Measurements from ENCODE around the gene CPED1. TPM values are rescaled to one million over a fixed set of nuclear protein-coding genes. Genes with fewer than 3 reads are reported as not detected.

The CPED1 gene
- total RNA-seq, 1 experiment from 2014 or later = 1.8 TPM

DNA sequence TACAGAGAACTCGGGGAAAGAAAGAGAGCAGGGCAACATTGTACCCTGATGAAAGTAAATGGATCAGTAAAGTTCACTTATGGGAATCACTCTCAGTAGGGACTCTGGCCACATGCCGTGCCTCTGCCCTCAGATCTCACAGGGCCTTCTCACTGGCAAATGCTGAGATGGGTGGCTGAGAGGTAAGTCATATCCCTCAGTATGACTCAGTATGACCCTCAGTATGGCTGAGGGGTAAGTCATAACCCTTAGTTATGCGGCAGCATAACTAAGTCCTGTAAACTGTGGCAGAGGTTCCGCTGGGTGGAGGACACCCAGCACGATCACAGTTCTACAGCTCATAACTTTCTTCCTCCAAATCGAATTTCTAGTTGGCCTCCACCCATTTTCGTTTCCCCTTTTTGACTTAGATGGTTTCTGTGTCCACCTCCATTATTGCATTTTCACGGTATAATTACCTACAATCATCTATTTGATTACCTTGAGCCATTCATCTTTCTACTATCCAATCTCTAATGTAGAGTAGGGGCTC lies 313.8 kb downstream of the CPED1 start:
- Histone ChIP-seq H3K79me2 (ENCODE audit: low read length) (no peaks in the 10 kb centered on the region), H3K9me2 (replicated peaks; ENCODE audit: low read length) (no peaks in the 10 kb centered on the region), H3F3A (ENCODE audit: low read length, unreplicated experiment) (no peaks in the 10 kb centered on the region), H4K20me1 (ENCODE audit: low read length) (no peaks in the 10 kb centered on the region), H3K27ac (ENCODE audit: low read length) (peak overlapping the region; percentile 61), H3K9ac (ENCODE audit: low read length) (no peak overlapping the region), H3K36me3 (ENCODE audit: low read depth, low read length) (no peaks in the 10 kb centered on the region), H3K4me1 (ENCODE audit: insufficient read depth, low read length) (peaks cover 37% of the 10 kb centered on the region), H3K4me3 (ENCODE audit: low read length) (no peak overlapping the region), H3K9me3 (ENCODE audit: low read length) (no peaks in the 10 kb centered on the region), H3K27me3 (ENCODE audit: low read length) (no peaks in the 10 kb centered on the region), H3K4me2 (ENCODE audit: low read length) (peak overlapping the region; percentile 8), H2AFZ (ENCODE audit: low read length) (peak overlapping the region; percentile 51)
- BruUV-seq (replicated peaks) = no TSS peak
- ChIA-PET CTCF (no interaction called here), POLR2A (ENCODE audit: unreplicated experiment) (interaction anchor here (0.6 kb wide), 1 partner anchor 68 kb away, joined by 3 read pairs; no protein-coding TSS in a partner anchor)
- peak; percentile 84 for DNase-seq
- intact Hi-C loops (cut with micrococcal nuclease) = no loop called here
- peak; percentile 89 for ATAC-seq
- TF ChIP-seq EZH2phosphoT487 (IDR thresholded peaks at IDR 0.05; ENCODE audit: borderline replicate concordance, low read length) = no peak
- TF ChIP-seq, protein P1, sequence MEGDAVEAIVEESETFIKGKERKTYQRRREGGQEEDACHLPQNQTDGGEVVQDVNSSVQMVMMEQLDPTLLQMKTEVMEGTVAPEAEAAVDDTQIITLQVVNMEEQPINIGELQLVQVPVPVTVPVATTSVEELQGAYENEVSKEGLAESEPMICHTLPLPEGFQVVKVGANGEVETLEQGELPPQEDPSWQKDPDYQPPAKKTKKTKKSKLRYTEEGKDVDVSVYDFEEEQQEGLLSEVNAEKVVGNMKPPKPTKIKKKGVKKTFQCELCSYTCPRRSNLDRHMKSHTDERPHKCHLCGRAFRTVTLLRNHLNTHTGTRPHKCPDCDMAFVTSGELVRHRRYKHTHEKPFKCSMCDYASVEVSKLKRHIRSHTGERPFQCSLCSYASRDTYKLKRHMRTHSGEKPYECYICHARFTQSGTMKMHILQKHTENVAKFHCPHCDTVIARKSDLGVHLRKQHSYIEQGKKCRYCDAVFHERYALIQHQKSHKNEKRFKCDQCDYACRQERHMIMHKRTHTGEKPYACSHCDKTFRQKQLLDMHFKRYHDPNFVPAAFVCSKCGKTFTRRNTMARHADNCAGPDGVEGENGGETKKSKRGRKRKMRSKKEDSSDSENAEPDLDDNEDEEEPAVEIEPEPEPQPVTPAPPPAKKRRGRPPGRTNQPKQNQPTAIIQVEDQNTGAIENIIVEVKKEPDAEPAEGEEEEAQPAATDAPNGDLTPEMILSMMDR (conservative IDR thresholded peaks at IDR 0.05; ENCODE audit: low read depth, low read length) = no peak
- no peak for TF ChIP-seq EZH2 (IDR thresholded peaks at IDR 0.05; ENCODE audit: low read length, unreplicated experiment)

DNA sequence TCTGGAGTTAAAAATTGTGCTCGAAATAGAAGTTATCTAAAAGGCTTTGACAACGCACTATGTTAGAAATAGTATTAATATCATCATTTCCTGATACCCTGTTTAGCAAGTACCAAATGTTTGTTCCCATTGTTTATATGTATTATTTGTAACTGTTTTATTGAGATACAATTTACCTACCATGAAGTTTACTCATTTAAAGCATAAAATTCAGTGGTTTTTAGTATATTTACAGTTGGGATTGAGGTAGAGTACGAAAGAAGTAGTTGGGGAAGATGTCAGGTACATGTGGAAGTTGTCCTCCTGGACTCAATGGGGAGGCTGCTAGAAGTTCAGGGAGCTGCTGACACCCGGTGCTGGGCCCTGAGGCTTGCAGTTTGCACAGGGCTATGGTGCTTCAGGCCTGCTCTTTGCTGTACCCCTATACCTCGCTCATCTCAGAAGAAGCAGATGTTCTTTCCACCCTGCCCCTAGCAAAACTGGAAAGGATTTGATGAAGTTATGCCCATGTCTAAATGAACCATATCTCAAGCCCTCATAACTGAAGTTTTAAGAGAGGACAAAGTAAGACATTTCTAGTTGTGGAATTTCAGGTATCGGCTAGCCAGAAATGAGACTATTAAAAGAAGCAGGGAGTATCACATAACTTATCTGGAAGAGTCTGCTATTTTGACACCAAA lies 315.1 kb downstream of the CPED1 start:
- intact Hi-C loops (cut with micrococcal nuclease) = no loop called here
- Histone ChIP-seq H3K36me3 (ENCODE audit: low read depth, low read length) (no peaks in the 10 kb centered on the region), H3K4me2 (ENCODE audit: low read length) (no peak overlapping the region), H4K20me1 (ENCODE audit: low read length) (no peaks in the 10 kb centered on the region), H3K4me1 (ENCODE audit: insufficient read depth, low read length) (peaks cover 36% of the 10 kb centered on the region), H3K27ac (ENCODE audit: low read length) (no peak overlapping the region), H3K9me2 (replicated peaks; ENCODE audit: low read length) (no peaks in the 10 kb centered on the region), H3K4me3 (ENCODE audit: low read length) (no peak overlapping the region), H2AFZ (ENCODE audit: low read length) (no peak overlapping the region), H3K9me3 (ENCODE audit: low read length) (no peaks in the 10 kb centered on the region), H3K79me2 (ENCODE audit: low read length) (no peaks in the 10 kb centered on the region), H3F3A (ENCODE audit: low read length, unreplicated experiment) (no peaks in the 10 kb centered on the region), H3K27me3 (ENCODE audit: low read length) (no peaks in the 10 kb centered on the region), H3K9ac (ENCODE audit: low read length) (no peak overlapping the region)
- ATAC-seq (no peak), DNase-seq (no peak)
- ChIA-PET POLR2A (ENCODE audit: unreplicated experiment) (no interaction called here), CTCF (no interaction called here)
- no peak for TF ChIP-seq EZH2phosphoT487 (IDR thresholded peaks at IDR 0.05; ENCODE audit: borderline replicate concordance, low read length)
- TF ChIP-seq, protein P1 (conservative IDR thresholded peaks at IDR 0.05; ENCODE audit: low read depth, low read length) = no peak
- TF ChIP-seq EZH2 (IDR thresholded peaks at IDR 0.05; ENCODE audit: low read length, unreplicated experiment) = no peak
- BruUV-seq (replicated peaks) = no TSS peak

DNA sequence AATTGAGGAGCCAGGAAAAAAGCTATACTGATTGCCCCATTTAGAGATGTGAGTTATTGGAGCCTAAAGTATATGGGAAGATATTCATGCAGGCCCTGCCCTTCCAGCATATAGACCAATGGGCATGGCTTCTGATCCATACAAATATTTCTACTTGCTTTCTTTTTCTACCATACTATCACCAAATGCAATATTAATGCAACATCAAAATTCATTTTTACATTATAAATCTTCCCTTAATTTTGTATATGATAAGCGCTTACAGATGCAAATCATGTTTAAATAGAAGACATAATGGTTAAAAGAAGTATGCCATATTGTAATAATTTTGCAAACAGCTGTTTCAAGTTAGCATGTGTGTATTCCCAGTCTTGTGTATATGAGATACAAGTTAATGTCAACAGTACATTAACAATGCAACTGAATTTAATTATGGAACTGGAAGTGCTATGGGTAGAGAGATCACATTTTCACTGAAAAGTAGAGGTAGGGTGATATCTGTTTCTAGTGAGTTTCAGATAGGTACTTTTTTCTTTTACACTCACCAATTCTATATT lies 315.7 kb downstream of the CPED1 start:
- ATAC-seq (no peak), DNase-seq (no peak)
- H3F3A ChIP-seq (ENCODE audit: low read length, unreplicated experiment) = no peaks in the 10 kb centered on the region
- ChIA-PET POLR2A (ENCODE audit: unreplicated experiment) (no interaction called here), CTCF (no interaction called here)
- H4K20me1 ChIP-seq (ENCODE audit: low read length) = no peaks in the 10 kb centered on the region
- no peak overlapping the region for H3K4me2 ChIP-seq (ENCODE audit: low read length)
- H3K4me3 ChIP-seq (ENCODE audit: low read length) = no peak overlapping the region
- H3K27me3 ChIP-seq (ENCODE audit: low read length) = no peaks in the 10 kb centered on the region
- intact Hi-C loops (cut with micrococcal nuclease) = no loop called here
- H3K9me2 ChIP-seq (replicated peaks; ENCODE audit: low read length) = no peaks in the 10 kb centered on the region
- H3K4me1 ChIP-seq (ENCODE audit: insufficient read depth, low read length) = peaks cover 30% of the 10 kb centered on the region
- TF ChIP-seq, protein P1 (conservative IDR thresholded peaks at IDR 0.05; ENCODE audit: low read depth, low read length) = no peak
- H2AFZ ChIP-seq (ENCODE audit: low read length) = no peak overlapping the region
- no peak overlapping the region for H3K27ac ChIP-seq (ENCODE audit: low read length)
- no peaks in the 10 kb centered on the region for H3K79me2 ChIP-seq (ENCODE audit: low read length)
- no TSS peak for BruUV-seq (replicated peaks)
- no peak overlapping the region for H3K9ac ChIP-seq (ENCODE audit: low read length)
- H3K9me3 ChIP-seq (ENCODE audit: low read length) = no peaks in the 10 kb centered on the region
- H3K36me3 ChIP-seq (ENCODE audit: low read depth, low read length) = no peaks in the 10 kb centered on the region

Measured in PC-3 (cell line).